MM.1S (cell line): ENCODE results near the gene ZNF695.

Source experiments
- EZH2phosphoT487 ChIP-seq: fragments of 300-600 bp; sonication (generic); IDR thresholded peaks from 2 replicates; pipeline ENCODE4 v1.6.1; 2018; ENCODE audit warnings: antibody characterized with exemption, low read length
- TF ChIP-seq, protein P1 (sequence below): fragments of 300-600 bp; sonication (generic); IDR thresholded peaks from 2 replicates; pipeline ENCODE4 v1.5.1; 2016; ENCODE audit warnings: antibody characterized with exemption, low read length, mixed read lengths

DNA sequence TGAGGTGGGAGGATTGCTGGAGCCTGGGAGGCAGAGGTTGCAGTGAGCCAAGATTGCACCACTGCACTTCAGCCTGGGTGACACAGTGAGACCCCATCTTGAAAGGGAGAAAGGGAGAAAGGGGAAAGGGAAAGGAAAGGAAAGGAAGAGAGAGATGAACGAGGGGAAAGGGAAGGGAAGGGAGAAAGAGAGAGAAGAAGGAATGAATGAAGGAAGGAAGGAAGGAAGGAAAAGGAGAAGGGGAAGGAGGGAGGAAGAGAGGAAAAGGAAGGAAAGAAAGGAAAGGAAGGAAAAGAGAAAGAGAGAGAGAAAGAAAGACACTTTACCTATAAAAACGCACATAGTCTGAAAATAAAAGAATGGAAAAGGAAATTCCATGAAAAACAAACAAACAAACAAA is 18.0 kb downstream of the ZNF695 start:
- TF ChIP-seq, protein P1, sequence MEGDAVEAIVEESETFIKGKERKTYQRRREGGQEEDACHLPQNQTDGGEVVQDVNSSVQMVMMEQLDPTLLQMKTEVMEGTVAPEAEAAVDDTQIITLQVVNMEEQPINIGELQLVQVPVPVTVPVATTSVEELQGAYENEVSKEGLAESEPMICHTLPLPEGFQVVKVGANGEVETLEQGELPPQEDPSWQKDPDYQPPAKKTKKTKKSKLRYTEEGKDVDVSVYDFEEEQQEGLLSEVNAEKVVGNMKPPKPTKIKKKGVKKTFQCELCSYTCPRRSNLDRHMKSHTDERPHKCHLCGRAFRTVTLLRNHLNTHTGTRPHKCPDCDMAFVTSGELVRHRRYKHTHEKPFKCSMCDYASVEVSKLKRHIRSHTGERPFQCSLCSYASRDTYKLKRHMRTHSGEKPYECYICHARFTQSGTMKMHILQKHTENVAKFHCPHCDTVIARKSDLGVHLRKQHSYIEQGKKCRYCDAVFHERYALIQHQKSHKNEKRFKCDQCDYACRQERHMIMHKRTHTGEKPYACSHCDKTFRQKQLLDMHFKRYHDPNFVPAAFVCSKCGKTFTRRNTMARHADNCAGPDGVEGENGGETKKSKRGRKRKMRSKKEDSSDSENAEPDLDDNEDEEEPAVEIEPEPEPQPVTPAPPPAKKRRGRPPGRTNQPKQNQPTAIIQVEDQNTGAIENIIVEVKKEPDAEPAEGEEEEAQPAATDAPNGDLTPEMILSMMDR, result no peak
- no peak for TF ChIP-seq EZH2phosphoT487
